Choroid plexus epithelial cell (primary cell): ENCODE results near the gene KMT5C.

Experiments used
- DNase-seq: peaks from one replicate; pipeline ENCODE4 v3.0.0-alpha.2; 2010; ENCODE audit warnings: low read depth
- H3K4me3 ChIP-seq: 2 replicates; pipeline ENCODE4 v1.5.1; 2011; ENCODE audit warnings: low read depth, mild to moderate bottlenecking, control low read depth, low read length, moderate library complexity
- TF ChIP-seq, protein P1 (sequence below): conservative IDR thresholded peaks from 2 replicates; pipeline ENCODE4 v1.5.1; 2011; ENCODE audit warnings: low read depth, mild to moderate bottlenecking, control low read depth, inconsistent platforms, low read length, moderate library complexity

Gene KMT5C

DNA sequence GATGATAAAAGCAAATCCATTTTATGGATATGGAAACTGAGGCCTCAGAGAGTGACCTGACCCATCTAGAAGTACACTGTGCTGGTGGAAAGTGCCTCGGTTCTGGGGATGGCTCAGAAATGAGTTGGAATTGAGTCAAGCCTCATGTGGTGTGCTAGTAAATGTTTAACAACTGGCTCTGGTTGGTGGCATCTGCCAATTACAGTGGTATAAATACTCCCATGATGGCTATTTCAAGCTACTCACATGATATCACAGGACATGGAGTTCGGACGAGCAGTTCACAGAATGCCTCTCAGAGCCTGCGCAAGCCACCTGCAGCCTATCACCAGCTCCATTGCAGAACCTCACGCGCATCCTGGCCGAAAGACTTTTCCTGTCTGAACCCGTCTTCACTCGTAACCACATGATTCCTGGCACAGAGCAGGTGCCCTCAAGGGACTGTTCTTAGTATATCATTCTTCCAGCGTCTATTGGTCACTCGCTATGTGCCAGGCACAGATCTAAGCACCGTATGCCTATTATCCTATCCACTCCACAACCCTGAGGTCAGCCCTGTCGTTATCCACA lies 23.6 kb upstream of the KMT5C start:
- TF ChIP-seq, protein P1, sequence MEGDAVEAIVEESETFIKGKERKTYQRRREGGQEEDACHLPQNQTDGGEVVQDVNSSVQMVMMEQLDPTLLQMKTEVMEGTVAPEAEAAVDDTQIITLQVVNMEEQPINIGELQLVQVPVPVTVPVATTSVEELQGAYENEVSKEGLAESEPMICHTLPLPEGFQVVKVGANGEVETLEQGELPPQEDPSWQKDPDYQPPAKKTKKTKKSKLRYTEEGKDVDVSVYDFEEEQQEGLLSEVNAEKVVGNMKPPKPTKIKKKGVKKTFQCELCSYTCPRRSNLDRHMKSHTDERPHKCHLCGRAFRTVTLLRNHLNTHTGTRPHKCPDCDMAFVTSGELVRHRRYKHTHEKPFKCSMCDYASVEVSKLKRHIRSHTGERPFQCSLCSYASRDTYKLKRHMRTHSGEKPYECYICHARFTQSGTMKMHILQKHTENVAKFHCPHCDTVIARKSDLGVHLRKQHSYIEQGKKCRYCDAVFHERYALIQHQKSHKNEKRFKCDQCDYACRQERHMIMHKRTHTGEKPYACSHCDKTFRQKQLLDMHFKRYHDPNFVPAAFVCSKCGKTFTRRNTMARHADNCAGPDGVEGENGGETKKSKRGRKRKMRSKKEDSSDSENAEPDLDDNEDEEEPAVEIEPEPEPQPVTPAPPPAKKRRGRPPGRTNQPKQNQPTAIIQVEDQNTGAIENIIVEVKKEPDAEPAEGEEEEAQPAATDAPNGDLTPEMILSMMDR: no peak
- H3K4me3 ChIP-seq: no peak overlapping the region
- DNase-seq: no peak

GRCh38 chr19:55316646-55317045 lies 23.0 kb upstream of the KMT5C start:
- no peak for DNase-seq
- TF ChIP-seq, protein P1: no peak
- H3K4me3 ChIP-seq: no peak overlapping the region

DNA sequence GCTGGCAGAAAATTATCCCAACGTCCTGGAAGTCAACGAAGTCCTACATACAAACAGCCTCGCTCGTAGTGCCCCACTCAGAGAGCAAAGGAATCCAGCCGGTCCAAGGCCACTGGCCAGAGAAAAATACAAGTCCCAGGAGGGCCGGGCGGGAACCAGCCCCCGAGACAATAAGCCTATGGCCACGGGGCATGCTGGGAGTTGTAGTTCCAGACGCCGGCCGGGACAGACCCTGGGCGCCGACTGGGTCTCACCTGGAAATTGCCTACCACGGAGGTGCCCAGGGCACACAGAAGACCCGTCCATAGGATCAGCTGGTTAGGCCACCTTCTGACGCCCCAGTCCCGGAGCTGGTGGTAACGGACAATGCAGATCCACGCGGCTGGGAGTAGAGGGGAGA lies 19.9 kb upstream of the KMT5C start:
- TF ChIP-seq, protein P1: no peak
- DNase-seq: peak; percentile 67
- H3K4me3 ChIP-seq: peak overlapping the region; percentile 23

DNA sequence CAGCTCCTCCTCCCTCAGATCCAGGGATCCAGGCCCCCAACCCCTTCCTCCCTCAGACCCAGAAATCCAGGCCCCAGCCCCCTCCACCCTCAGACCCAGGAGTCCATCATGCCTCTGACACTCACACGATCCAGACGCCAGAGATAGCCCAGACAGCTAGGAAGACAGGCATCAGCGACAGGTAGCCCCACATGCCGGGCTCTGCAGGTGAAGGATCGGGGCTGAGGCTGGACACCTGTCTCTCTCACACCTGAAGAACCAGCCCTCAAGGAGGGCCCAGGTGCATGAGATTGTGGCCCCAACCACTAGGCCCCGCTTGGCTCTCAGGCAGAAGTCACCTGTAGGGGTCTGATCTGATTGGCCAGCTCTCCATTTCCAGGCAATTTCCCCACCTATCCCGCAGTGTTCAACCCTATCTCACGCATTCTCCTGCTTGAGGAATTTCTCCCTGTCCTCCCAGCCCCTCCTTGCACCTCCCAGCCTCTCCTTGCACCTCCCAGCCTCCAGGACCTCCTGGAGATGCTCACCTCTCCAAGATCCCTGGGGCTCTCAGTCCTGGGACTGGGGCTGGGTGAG lies 18.7 kb upstream of the KMT5C start:
- no peak for DNase-seq
- TF ChIP-seq, protein P1: no peak
- no peak overlapping the region for H3K4me3 ChIP-seq

GRCh38 chr19:55321466-55322137 lies 18.1 kb upstream of the KMT5C start:
- H3K4me3 ChIP-seq: no peak overlapping the region
- no peak for DNase-seq
- TF ChIP-seq, protein P1: no peak

- no peak overlapping the region for H3K4me3 ChIP-seq
- DNase-seq: no peak
- TF ChIP-seq, protein P1: no peak
Observed at GRCh38 chr19:55322204-55322885, 17.3 kb upstream of the KMT5C start.
